ENCODE measurements around the gene TFCP2. TPM values are rescaled to one million over a fixed set of nuclear protein-coding genes. Genes with fewer than 3 reads are reported as not detected.

Gene TFCP2
- total and polyA plus RNA-seq, 2 of the 13 experiments (the other 11 are each of a cell fraction or from before 2014, with no cell fraction given), result 7.6 to 10.0 TPM

DNA sequence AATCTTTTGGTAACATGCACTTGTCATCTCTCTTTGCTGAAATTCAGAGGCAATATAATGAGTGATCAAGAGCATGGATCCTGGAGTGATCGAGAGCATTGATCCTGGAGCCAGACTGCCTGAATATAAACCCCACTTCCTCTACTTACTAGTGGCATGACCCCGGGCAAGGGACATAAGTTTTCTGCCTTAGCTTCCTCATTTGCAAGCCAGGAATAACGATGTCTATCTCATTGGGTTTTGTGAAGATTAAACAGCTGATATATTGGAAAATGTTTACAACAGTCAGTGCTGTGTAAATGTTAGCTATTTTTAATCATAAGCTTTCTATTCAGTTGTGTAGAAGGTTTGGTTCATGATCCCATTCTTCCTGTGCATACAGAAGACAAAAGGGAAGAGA is 87.2 kb downstream of the TFCP2 start:
- Histone ChIP-seq H3K4me1 (ENCODE audit: insufficient read depth, low read length) (peaks cover 15% of the 10 kb centered on the region), H3K4me2 (ENCODE audit: low read depth, low read length) (no peak overlapping the region), H4K20me1 (ENCODE audit: insufficient read depth, low read length) (no peaks in the 10 kb centered on the region), H2AFZ (ENCODE audit: low read length) (no peak overlapping the region), H3K4me3 (replicated peaks in 1 of 3; ENCODE audit: insufficient read depth in 1 of 3, low read depth in 2 of 3, low read length in 3 of 3) (no peak overlapping the region), H3K9ac (ENCODE audit: insufficient read depth, low read depth, low read length) (no peak overlapping the region), H3K27ac (ENCODE audit: extremely low read length, insufficient read depth, low read length) (no peak overlapping the region), H3K79me2 (ENCODE audit: insufficient read depth, low read length) (peaks cover 15% of the 10 kb centered on the region), H3K27me3 (ENCODE audit: control insufficient read depth in 1 of 2, insufficient read depth in 2 of 2, low read length in 2 of 2) (no peaks in the 10 kb centered on the region; a peak in 1 of 5 replicates), H3K9me3 (ENCODE audit: low read length) (no peaks in the 10 kb centered on the region), H3K36me3 (replicated peaks in 1 of 2; ENCODE audit: control insufficient read depth in 1 of 2, insufficient read depth in 2 of 2, low read length in 2 of 2) (no peaks in the 10 kb centered on the region)
- ChIA-PET POLR2A (no interaction called here), CTCF (ENCODE audit: low intra/inter-chr PET ratio, low total read pairs) (no interaction called here)
- no peak for FAIRE-seq
- DNase-seq (ENCODE audit: low spot score), result no peak
- WGBS (ENCODE audit: low lambda C conversion rate), result 82% methylated on average over 3 of the region's 3 CpGs
- TF ChIP-seq ZNF660 (CRISPR knock-in tag; IDR thresholded peaks at IDR 0.05; ENCODE audit: borderline replicate concordance, low read depth), result no peak
- TF ChIP-seq, protein P1, sequence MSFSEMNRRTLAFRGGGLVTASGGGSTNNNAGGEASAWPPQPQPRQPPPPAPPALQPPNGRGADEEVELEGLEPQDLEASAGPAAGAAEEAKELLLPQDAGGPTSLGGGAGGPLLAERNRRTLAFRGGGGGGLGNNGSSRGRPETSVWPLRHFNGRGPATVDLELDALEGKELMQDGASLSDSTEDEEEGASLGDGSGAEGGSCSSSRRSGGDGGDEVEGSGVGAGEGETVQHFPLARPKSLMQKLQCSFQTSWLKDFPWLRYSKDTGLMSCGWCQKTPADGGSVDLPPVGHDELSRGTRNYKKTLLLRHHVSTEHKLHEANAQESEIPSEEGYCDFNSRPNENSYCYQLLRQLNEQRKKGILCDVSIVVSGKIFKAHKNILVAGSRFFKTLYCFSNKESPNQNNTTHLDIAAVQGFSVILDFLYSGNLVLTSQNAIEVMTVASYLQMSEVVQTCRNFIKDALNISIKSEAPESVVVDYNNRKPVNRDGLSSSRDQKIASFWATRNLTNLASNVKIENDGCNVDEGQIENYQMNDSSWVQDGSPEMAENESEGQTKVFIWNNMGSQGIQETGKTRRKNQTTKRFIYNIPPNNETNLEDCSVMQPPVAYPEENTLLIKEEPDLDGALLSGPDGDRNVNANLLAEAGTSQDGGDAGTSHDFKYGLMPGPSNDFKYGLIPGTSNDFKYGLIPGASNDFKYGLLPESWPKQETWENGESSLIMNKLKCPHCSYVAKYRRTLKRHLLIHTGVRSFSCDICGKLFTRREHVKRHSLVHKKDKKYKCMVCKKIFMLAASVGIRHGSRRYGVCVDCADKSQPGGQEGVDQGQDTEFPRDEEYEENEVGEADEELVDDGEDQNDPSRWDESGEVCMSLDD (CRISPR knock-in tag; IDR thresholded peaks at IDR 0.05; ENCODE audit: borderline replicate concordance), result no peak
- TF ChIP-seq, protein P2, sequence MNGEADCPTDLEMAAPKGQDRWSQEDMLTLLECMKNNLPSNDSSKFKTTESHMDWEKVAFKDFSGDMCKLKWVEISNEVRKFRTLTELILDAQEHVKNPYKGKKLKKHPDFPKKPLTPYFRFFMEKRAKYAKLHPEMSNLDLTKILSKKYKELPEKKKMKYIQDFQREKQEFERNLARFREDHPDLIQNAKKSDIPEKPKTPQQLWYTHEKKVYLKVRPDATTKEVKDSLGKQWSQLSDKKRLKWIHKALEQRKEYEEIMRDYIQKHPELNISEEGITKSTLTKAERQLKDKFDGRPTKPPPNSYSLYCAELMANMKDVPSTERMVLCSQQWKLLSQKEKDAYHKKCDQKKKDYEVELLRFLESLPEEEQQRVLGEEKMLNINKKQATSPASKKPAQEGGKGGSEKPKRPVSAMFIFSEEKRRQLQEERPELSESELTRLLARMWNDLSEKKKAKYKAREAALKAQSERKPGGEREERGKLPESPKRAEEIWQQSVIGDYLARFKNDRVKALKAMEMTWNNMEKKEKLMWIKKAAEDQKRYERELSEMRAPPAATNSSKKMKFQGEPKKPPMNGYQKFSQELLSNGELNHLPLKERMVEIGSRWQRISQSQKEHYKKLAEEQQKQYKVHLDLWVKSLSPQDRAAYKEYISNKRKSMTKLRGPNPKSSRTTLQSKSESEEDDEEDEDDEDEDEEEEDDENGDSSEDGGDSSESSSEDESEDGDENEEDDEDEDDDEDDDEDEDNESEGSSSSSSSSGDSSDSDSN (CRISPR knock-in tag; IDR thresholded peaks at IDR 0.05), result no peak
- no peak for ATAC-seq
- in situ Hi-C loops (cut with HindIII; ENCODE audit: extremely low pct_ligation_motif_present, low pct_unique_long_range_greater_than_20kb), result no loop called here
- intact Hi-C loops (cut with micrococcal nuclease; ENCODE audit: unreplicated experiment), result no loop called here
- no TSS peak for BruUV-seq (replicated peaks)

Data from HepG2 (cell line).